Measurements from ENCODE around the gene NDUFS4. TPM values are rescaled to one million over a fixed set of nuclear protein-coding genes. Genes with fewer than 3 reads are reported as not detected.

Gene NDUFS4
- total RNA-seq, 1 donor from 2014 or later: 163 TPM

- FAIRE-seq (no peak), DNase-seq (ENCODE audit: low read depth) (peak; percentile 55)
- no peaks in the 10 kb centered on the region for H3K27me3 ChIP-seq (ENCODE audit: control insufficient read depth, insufficient read depth, low read length)
These were observed 10.6 kb upstream of the NDUFS4 start for GRCh38 chr5:53549792-53550191.

DNA sequence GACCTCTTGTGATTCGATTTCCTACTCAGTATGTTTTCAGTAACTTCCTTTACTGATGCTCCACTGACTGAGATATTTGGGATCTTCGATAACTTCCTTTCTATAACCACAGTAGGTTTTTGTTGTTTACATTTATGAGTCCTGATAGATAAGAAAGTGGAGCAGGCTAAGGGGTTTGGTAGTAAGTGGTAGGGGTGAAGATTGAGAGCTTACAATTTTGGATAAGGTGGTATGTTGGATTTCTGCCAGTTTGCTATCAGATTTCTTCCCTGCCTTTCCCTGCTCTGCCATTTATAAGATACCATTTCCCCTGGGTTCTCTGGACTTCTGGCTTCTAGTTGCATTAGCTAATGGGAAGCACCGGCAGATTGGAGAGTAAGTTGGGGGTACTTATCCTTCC is 7.9 kb upstream of the NDUFS4 start:
- DNase-seq (ENCODE audit: low read depth) (no peak), FAIRE-seq (no peak)
- Histone ChIP-seq H3K4me3 (ENCODE audit: low read depth, low read length) (no peak overlapping the region), H3K27me3 (ENCODE audit: control insufficient read depth, insufficient read depth, low read length) (no peaks in the 10 kb centered on the region), H3K36me3 (ENCODE audit: control insufficient read depth, insufficient read depth, low read length) (no peaks in the 10 kb centered on the region)
- TF ChIP-seq, protein P1, sequence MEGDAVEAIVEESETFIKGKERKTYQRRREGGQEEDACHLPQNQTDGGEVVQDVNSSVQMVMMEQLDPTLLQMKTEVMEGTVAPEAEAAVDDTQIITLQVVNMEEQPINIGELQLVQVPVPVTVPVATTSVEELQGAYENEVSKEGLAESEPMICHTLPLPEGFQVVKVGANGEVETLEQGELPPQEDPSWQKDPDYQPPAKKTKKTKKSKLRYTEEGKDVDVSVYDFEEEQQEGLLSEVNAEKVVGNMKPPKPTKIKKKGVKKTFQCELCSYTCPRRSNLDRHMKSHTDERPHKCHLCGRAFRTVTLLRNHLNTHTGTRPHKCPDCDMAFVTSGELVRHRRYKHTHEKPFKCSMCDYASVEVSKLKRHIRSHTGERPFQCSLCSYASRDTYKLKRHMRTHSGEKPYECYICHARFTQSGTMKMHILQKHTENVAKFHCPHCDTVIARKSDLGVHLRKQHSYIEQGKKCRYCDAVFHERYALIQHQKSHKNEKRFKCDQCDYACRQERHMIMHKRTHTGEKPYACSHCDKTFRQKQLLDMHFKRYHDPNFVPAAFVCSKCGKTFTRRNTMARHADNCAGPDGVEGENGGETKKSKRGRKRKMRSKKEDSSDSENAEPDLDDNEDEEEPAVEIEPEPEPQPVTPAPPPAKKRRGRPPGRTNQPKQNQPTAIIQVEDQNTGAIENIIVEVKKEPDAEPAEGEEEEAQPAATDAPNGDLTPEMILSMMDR (IDR thresholded peaks at IDR 0.05; ENCODE audit: insufficient read depth, low read length, severe bottlenecking): no peak

More at GRCh38 chr5:53549792-53550191, 10.6 kb upstream of the NDUFS4 start:
- Histone ChIP-seq H3K4me3 (ENCODE audit: low read depth, low read length) (no peak overlapping the region), H3K36me3 (ENCODE audit: control insufficient read depth, insufficient read depth, low read length) (no peaks in the 10 kb centered on the region)
- TF ChIP-seq, protein P1 (IDR thresholded peaks at IDR 0.05; ENCODE audit: insufficient read depth, low read length, severe bottlenecking): no peak

DNA sequence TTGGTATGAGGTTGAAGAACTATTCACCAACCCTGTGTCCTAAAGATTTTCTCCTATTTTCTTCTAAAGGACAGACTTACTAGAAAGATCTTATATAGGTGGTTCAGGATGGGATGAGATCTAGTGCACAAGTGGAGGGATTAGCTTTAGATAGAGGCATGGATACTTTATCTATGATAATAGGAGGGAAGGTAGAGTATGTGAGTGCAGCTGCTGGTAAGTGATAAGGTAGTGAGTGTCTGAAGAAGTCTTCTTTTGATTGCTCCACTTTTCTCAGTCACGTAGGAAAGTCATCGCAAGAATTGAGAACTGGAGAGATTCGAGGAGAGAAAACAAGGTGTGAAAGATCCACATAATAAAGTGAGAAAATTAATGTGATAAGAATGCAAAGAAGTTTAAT is 6.0 kb upstream of the NDUFS4 start:
- TF ChIP-seq, protein P1 (IDR thresholded peaks at IDR 0.05; ENCODE audit: insufficient read depth, low read length, severe bottlenecking): no peak
- FAIRE-seq (no peak), DNase-seq (ENCODE audit: low read depth) (no peak)
- Histone ChIP-seq H3K27me3 (ENCODE audit: control insufficient read depth, insufficient read depth, low read length) (no peaks in the 10 kb centered on the region), H3K36me3 (ENCODE audit: control insufficient read depth, insufficient read depth, low read length) (no peaks in the 10 kb centered on the region), H3K4me3 (ENCODE audit: low read depth, low read length) (no peak overlapping the region)

- no peaks in the 10 kb centered on the region for H3K36me3 ChIP-seq (ENCODE audit: control insufficient read depth, insufficient read depth, low read length)
- FAIRE-seq (no peak), DNase-seq (ENCODE audit: low read depth) (no peak)
- no peak overlapping the region for H3K4me3 ChIP-seq (ENCODE audit: low read depth, low read length)
- no peaks in the 10 kb centered on the region for H3K27me3 ChIP-seq (ENCODE audit: control insufficient read depth, insufficient read depth, low read length)
- TF ChIP-seq, protein P1 (IDR thresholded peaks at IDR 0.05; ENCODE audit: insufficient read depth, low read length, severe bottlenecking): no peak
These were observed 5.3 kb upstream of the NDUFS4 start for GRCh38 chr5:53555160-53555559.

GRCh38 chr5:53556001-53556400 is 4.4 kb upstream of the NDUFS4 start:
- no peaks in the 10 kb centered on the region for H3K27me3 ChIP-seq (ENCODE audit: control insufficient read depth, insufficient read depth, low read length)
- no peak overlapping the region for H3K4me3 ChIP-seq (ENCODE audit: low read depth, low read length)
- no peak for DNase-seq (ENCODE audit: low read depth)
- no peaks in the 10 kb centered on the region for H3K36me3 ChIP-seq (ENCODE audit: control insufficient read depth, insufficient read depth, low read length)
- TF ChIP-seq, protein P1 (IDR thresholded peaks at IDR 0.05; ENCODE audit: insufficient read depth, low read length, severe bottlenecking): no peak
- FAIRE-seq: no peak

- FAIRE-seq (no peak), DNase-seq (ENCODE audit: low read depth) (peak; percentile 78)
- Histone ChIP-seq H3K36me3 (ENCODE audit: control insufficient read depth, insufficient read depth, low read length) (no peaks in the 10 kb centered on the region), H3K4me3 (ENCODE audit: low read depth, low read length) (no peak overlapping the region), H3K27me3 (ENCODE audit: control insufficient read depth, insufficient read depth, low read length) (no peaks in the 10 kb centered on the region)
- TF ChIP-seq, protein P1 (IDR thresholded peaks at IDR 0.05; ENCODE audit: insufficient read depth, low read length, severe bottlenecking): no peak
These were observed 3.1 kb upstream of the NDUFS4 start for GRCh38 chr5:53557386-53557785.

All from bronchial epithelial cell (primary cell).